Neural cell (in vitro differentiated cells): Measurements from ENCODE around the gene ADAMTSL2. TPM values are rescaled to one million over a fixed set of nuclear protein-coding genes. Genes with fewer than 3 reads are reported as not detected.

Experiments
- H2AFZ ChIP-seq: fragments of 200-600, 300-800 bp; sonication (generic), shearing (Covaris generic); 2 replicates; pipeline ENCODE4 v1.6.0; 2014; ENCODE audit warnings: low read depth, mild to moderate bottlenecking, antibody characterized with exemption, low read length, moderate library complexity
- H3F3A ChIP-seq: fragments of 200-600 bp; shearing (Covaris generic); 2 replicates; pipeline ENCODE4 v1.6.1; 2016; ENCODE audit warnings: mild to moderate bottlenecking, moderate library complexity, mixed read lengths, antibody characterized with exemption, low read length; ENCODE audit not compliant: insufficient read depth, poor library complexity, severe bottlenecking
- H3K27ac ChIP-seq: fragments of 200-600, 300-800 bp; sonication (generic), shearing (Covaris generic); 2 replicates; pipeline ENCODE4 v1.5.1; 2014; ENCODE audit warnings: mild to moderate bottlenecking, low read length, moderate library complexity
- H3K27me3 ChIP-seq: fragments of 300-800, 200-600 bp; sonication (generic), shearing (Covaris generic); 2 replicates; pipeline ENCODE4 v1.6.0; 2014; ENCODE audit warnings: mild to moderate bottlenecking, low read depth, low read length, moderate library complexity; ENCODE audit not compliant: insufficient read depth
- H3K36me3 ChIP-seq: fragments of 300-800, 200-600 bp; sonication (generic), shearing (Covaris generic); 2 replicates; pipeline ENCODE4 v1.5.1; 2014; ENCODE audit warnings: mild to moderate bottlenecking, antibody characterized with exemption, low read length, moderate library complexity; ENCODE audit not compliant: insufficient read depth
- H3K4me2 ChIP-seq: fragments of 300-800, 200-600 bp; sonication (generic), shearing (Covaris generic); 2 replicates; pipeline ENCODE4 v1.6.0; 2014; ENCODE audit warnings: mild to moderate bottlenecking, low read length
- H3K4me3 ChIP-seq: fragments of 300-800, 200-600 bp; sonication (generic), shearing (Covaris generic); 2 replicates; pipeline ENCODE4 v1.5.1; 2014; ENCODE audit warnings: mild to moderate bottlenecking, low read length, moderate library complexity
- H3K79me2 ChIP-seq: fragments of 200-600 bp; shearing (Covaris generic); replicated peaks from 2 replicates; pipeline ENCODE4 v1.6.0; 2014; ENCODE audit warnings: mild to moderate bottlenecking, low read length, moderate library complexity; ENCODE audit not compliant: insufficient read depth
- H3K9ac ChIP-seq: fragments of 300-800, 200-600 bp; sonication (generic), shearing (Covaris generic); 2 replicates; pipeline ENCODE4 v1.6.1; 2016; ENCODE audit warnings: mild to moderate bottlenecking, low read length, mixed read lengths
- H3K9me2 ChIP-seq: fragments of 200-600 bp; shearing (Covaris generic); 2 replicates; pipeline ENCODE4 v1.6.1; 2016; ENCODE audit warnings: mild to moderate bottlenecking, low read length, mixed read lengths; ENCODE audit not compliant: insufficient read depth
- H3K9me3 ChIP-seq: fragments of 200-600, 300-800 bp; sonication (generic), shearing (Covaris generic); 2 replicates; pipeline ENCODE4 v1.6.1; 2016; ENCODE audit warnings: mild to moderate bottlenecking, mixed run types, low read length, moderate library complexity, mixed read lengths
- H4K20me1 ChIP-seq: fragments of 200-600 bp; shearing (Covaris generic); 2 replicates; pipeline ENCODE4 v1.6.1; 2016; ENCODE audit warnings: mild to moderate bottlenecking, mixed run types; ENCODE audit not compliant: insufficient read depth
- EP300 ChIP-seq: fragments of 450-650 bp; conservative IDR thresholded peaks from 2 replicates; pipeline ENCODE4 v1.6.1; 2014; ENCODE audit warnings: antibody characterized with exemption, mild to moderate bottlenecking, moderate library complexity; ENCODE audit not compliant: poor library complexity, severe bottlenecking
- EZH2 ChIP-seq: fragments of 200-600, 300-800 bp; shearing (Covaris generic), sonication (generic); IDR thresholded peaks from 2 replicates; pipeline ENCODE4 v1.6.1; 2014; ENCODE audit warnings: antibody characterized with exemption, low read length, borderline replicate concordance, mild to moderate bottlenecking; ENCODE audit not compliant: insufficient read depth, poor library complexity, severe bottlenecking
- MXI1 ChIP-seq: fragments of 450-650 bp; conservative IDR thresholded peaks from 2 replicates; pipeline ENCODE4 v1.6.1; 2014; ENCODE audit warnings: antibody characterized with exemption, mild to moderate bottlenecking; ENCODE audit not compliant: poor library complexity, severe bottlenecking
- POLR2AphosphoS5 ChIP-seq: IDR thresholded peaks from 2 replicates; pipeline ENCODE4 v1.6.1; 2012
- RAD21 ChIP-seq: fragments of 450-650 bp; conservative IDR thresholded peaks from 2 replicates; pipeline ENCODE4 v1.6.1; 2014; ENCODE audit warnings: antibody characterized with exemption, mild to moderate bottlenecking, moderate library complexity
- SMC3 ChIP-seq: fragments of 450-650 bp; conservative IDR thresholded peaks from 2 replicates; pipeline ENCODE4 v1.6.1; 2014; ENCODE audit warnings: antibody characterized with exemption, mild to moderate bottlenecking, moderate library complexity; ENCODE audit not compliant: poor library complexity
- TAF1 ChIP-seq: IDR thresholded peaks from 2 replicates; pipeline ENCODE4 v1.6.1; 2012; ENCODE audit warnings: low read depth
- polyA plus RNA-seq: library from polyadenylated mRNA; depleted of rRNA; stranded (reverse); fragments of >200 nt; gene quantifications from 2 replicates; pipeline ENCODE4 v1.2.3, GENCODE V29; 2014
- TF ChIP-seq, protein P1 (sequence below): IDR thresholded peaks from 2 replicates; pipeline ENCODE4 v1.6.1; 2012; ENCODE audit warnings: borderline replicate concordance
- TF ChIP-seq, protein P2 (sequence below): fragments of 450-650 bp; IDR thresholded peaks from 2 replicates; pipeline ENCODE4 v1.5.1; 2014; ENCODE audit warnings: antibody characterized with exemption, mild to moderate bottlenecking, moderate library complexity; ENCODE audit not compliant: poor library complexity, severe bottlenecking

ADAMTSL2 gene
- polyA plus RNA-seq, 1 donor from 2014 or later = 0.85 TPM

DNA sequence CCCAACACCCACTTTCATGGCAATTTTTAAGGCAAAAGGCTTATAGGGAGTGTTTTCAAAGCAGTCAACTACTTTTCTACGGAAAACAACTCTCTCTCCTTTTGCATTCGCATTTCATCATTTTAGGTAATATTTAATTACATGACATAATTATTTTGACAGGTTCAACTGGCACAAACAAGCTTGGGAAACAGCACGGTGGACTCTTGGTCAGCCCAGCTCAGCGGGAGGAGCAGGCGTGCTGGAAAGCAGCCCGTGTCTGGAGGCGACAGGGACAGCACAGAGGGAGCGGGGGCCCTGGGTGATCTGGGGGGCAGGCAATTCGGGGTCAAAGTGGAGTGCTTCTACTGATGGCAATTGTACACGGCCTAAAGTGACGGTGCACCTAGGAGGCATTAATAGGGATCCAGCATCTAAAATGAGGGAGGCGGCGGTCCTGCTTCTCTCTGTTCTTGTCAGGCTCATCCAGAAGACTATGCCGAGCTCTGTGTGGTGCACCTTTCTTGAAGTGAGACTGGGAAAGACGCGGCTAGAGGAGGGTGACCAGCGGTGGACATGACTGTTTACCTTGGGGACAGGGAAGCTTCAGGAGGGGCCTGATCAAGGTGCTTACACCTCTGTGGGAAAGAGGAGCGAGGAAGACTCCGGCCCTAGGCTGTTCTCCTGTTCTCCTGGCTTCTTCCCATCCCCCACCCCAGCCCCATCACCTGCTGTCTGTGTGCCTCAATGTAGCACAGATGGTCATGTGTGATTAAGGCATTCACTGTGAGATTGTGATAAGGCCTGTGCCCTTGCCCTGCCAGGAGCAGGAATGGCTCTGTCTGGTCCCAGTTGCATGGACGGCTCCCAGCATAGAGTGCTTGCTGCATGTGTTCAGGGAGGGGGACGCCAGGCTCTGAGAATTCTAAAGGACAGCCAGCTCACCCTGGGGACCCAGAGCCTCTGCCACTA is 13.1 kb upstream of the ADAMTSL2 start:
- no peak overlapping the region for H2AFZ ChIP-seq
- H3K4me2 ChIP-seq = no peak overlapping the region
- H3K36me3 ChIP-seq = no peaks in the 10 kb centered on the region
- no peak overlapping the region for H3K9ac ChIP-seq
- no peak overlapping the region for H3K27ac ChIP-seq
- no peaks in the 10 kb centered on the region for H3K9me3 ChIP-seq
- no peaks in the 10 kb centered on the region for H3F3A ChIP-seq
- no peak overlapping the region for H3K4me3 ChIP-seq
- H4K20me1 ChIP-seq = no peaks in the 10 kb centered on the region
- H3K9me2 ChIP-seq = no peaks in the 10 kb centered on the region
- TF ChIP-seq POLR2AphosphoS5 (no peak), EZH2 (no peak), SMC3 (no peak)
- no peaks in the 10 kb centered on the region for H3K27me3 ChIP-seq
- H3K79me2 ChIP-seq = no peaks in the 10 kb centered on the region

- H3F3A ChIP-seq = no peaks in the 10 kb centered on the region
- no peak overlapping the region for H3K9ac ChIP-seq
- H3K9me3 ChIP-seq = no peaks in the 10 kb centered on the region
- H3K9me2 ChIP-seq = no peaks in the 10 kb centered on the region
- H3K27ac ChIP-seq = no peak overlapping the region
- H4K20me1 ChIP-seq = no peaks in the 10 kb centered on the region
- TF ChIP-seq TAF1 (no peak), SMC3 (no peak), MXI1 (no peak), EZH2 (no peak), RAD21 (no peak), POLR2AphosphoS5 (no peak), EP300 (no peak)
- TF ChIP-seq, protein P1, sequence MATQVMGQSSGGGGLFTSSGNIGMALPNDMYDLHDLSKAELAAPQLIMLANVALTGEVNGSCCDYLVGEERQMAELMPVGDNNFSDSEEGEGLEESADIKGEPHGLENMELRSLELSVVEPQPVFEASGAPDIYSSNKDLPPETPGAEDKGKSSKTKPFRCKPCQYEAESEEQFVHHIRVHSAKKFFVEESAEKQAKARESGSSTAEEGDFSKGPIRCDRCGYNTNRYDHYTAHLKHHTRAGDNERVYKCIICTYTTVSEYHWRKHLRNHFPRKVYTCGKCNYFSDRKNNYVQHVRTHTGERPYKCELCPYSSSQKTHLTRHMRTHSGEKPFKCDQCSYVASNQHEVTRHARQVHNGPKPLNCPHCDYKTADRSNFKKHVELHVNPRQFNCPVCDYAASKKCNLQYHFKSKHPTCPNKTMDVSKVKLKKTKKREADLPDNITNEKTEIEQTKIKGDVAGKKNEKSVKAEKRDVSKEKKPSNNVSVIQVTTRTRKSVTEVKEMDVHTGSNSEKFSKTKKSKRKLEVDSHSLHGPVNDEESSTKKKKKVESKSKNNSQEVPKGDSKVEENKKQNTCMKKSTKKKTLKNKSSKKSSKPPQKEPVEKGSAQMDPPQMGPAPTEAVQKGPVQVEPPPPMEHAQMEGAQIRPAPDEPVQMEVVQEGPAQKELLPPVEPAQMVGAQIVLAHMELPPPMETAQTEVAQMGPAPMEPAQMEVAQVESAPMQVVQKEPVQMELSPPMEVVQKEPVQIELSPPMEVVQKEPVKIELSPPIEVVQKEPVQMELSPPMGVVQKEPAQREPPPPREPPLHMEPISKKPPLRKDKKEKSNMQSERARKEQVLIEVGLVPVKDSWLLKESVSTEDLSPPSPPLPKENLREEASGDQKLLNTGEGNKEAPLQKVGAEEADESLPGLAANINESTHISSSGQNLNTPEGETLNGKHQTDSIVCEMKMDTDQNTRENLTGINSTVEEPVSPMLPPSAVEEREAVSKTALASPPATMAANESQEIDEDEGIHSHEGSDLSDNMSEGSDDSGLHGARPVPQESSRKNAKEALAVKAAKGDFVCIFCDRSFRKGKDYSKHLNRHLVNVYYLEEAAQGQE = no peak
- TF ChIP-seq, protein P2, sequence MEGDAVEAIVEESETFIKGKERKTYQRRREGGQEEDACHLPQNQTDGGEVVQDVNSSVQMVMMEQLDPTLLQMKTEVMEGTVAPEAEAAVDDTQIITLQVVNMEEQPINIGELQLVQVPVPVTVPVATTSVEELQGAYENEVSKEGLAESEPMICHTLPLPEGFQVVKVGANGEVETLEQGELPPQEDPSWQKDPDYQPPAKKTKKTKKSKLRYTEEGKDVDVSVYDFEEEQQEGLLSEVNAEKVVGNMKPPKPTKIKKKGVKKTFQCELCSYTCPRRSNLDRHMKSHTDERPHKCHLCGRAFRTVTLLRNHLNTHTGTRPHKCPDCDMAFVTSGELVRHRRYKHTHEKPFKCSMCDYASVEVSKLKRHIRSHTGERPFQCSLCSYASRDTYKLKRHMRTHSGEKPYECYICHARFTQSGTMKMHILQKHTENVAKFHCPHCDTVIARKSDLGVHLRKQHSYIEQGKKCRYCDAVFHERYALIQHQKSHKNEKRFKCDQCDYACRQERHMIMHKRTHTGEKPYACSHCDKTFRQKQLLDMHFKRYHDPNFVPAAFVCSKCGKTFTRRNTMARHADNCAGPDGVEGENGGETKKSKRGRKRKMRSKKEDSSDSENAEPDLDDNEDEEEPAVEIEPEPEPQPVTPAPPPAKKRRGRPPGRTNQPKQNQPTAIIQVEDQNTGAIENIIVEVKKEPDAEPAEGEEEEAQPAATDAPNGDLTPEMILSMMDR = no peak
- H3K4me2 ChIP-seq = no peak overlapping the region
- H3K36me3 ChIP-seq = no peaks in the 10 kb centered on the region
- no peak overlapping the region for H3K4me3 ChIP-seq
- H2AFZ ChIP-seq = no peak overlapping the region
- H3K27me3 ChIP-seq = no peaks in the 10 kb centered on the region
- H3K79me2 ChIP-seq = no peaks in the 10 kb centered on the region
Observed at GRCh38 chr9:133522073-133522910, 12.2 kb upstream of the ADAMTSL2 start.
